ENCODE data around the gene PTPRN2. TPM values are rescaled to one million over a fixed set of nuclear protein-coding genes. Genes with fewer than 3 reads are reported as not detected.

The PTPRN2 gene
- total RNA-seq, 4 donors from 2014 or later = 6.6 to 10.7 (median 8.2) TPM

GRCh38 chr7:158373476-158374133 lies 214.0 kb downstream of the PTPRN2 start:
- no peak for DNase-seq (ENCODE audit: low spot score in 2 of 2)
- Histone ChIP-seq H3K27me3 (no peaks in the 10 kb centered on the region), H3K4me1 (no peaks in the 10 kb centered on the region), H3K9me3 (peaks cover 0 to 14% (median 0%) of the 10 kb centered on the region in 4 donors), H3K27ac (no peak overlapping the region), H3K4me3 (no peak overlapping the region), H3K36me3 (no peaks in the 10 kb centered on the region)
- WGBS, 2 donors = 57 to 65% methylated on average over 18 of the region's 18 CpGs
- no peak for TF ChIP-seq POLR2A (IDR thresholded peaks at IDR 0.05)
- no peak for TF ChIP-seq EP300 (IDR thresholded peaks at IDR 0.05)
- TF ChIP-seq CTCF (IDR thresholded peaks at IDR 0.05) = no peak

DNA sequence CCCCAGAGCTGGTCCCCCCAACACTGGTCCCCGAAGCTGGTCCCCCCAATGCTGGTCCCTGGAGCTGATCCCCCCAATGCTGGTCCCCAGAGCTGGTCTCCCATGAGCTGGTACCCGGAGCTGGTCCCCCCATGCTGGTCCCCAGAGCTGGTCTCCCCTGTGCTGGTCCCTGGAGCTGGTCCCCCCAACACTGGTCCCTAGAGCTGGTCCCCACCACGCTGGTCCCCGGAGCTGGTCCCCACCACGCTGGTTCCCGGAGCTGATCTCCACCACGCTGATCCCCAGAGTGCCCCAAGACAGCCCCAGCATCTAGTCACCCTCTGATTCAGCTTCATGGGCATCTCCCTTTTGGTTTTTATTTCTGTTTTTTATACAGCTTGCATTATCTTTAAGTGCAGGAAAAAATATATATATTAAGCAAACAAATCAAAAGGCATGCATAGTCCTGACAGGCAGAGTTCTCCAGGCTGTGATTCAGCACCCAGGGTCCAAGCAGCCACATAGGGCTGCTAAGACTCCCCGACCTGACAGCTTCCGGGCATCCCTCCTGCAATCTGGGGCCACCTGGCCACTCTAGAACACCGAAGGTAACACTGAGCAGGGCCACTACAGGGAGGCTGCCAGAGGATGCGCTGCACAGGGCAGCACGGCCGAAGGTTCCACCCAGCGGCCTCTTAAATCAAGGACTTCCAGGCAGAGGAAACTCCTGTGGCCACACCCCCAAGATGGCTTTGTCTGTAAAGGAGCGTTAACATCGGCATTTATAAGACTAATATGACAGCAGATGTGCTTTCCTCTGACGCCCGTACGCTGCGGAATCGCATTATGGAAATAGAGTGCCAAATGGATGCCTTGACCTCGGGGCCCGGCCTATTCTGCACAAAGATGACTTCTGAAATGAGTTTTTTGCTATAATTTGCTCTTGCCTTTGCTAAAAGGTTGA lies 215.0 kb downstream of the PTPRN2 start:
- DNase-seq (ENCODE audit: low spot score in 2 of 2) = no peak
- Histone ChIP-seq H3K36me3 (no peaks in the 10 kb centered on the region), H3K4me3 (no peak overlapping the region), H3K4me1 (no peaks in the 10 kb centered on the region), H3K9me3 (peaks cover 0 to 14% (median 0%) of the 10 kb centered on the region in 4 donors), H3K27ac (no peak overlapping the region), H3K27me3 (no peaks in the 10 kb centered on the region)
- TF ChIP-seq POLR2A (IDR thresholded peaks at IDR 0.05) = no peak
- TF ChIP-seq CTCF (IDR thresholded peaks at IDR 0.05) = no peak
- no peak for TF ChIP-seq EP300 (IDR thresholded peaks at IDR 0.05)
- 79 to 83% methylated on average over 20 of the region's 23 CpGs for WGBS, 2 donors

GRCh38 chr7:158371856-158372255 lies 215.8 kb downstream of the PTPRN2 start:
- H3K4me3 ChIP-seq = no peak overlapping the region
- DNase-seq (ENCODE audit: low spot score in 2 of 2) = no peak
- no peaks in the 10 kb centered on the region for H3K27me3 ChIP-seq
- no peaks in the 10 kb centered on the region for H3K4me1 ChIP-seq
- TF ChIP-seq POLR2A (IDR thresholded peaks at IDR 0.05) = no peak
- no peak for TF ChIP-seq CTCF (IDR thresholded peaks at IDR 0.05)
- TF ChIP-seq EP300 (IDR thresholded peaks at IDR 0.05) = no peak
- H3K9me3 ChIP-seq = peaks cover 0 to 14% (median 0%) of the 10 kb centered on the region in 4 donors
- 80 to 90% methylated on average over 10 to 17 of the region's 17 CpGs for WGBS, 2 donors
- no peaks in the 10 kb centered on the region for H3K36me3 ChIP-seq
- H3K27ac ChIP-seq = no peak overlapping the region

GRCh38 chr7:158369866-158370265 lies 217.8 kb downstream of the PTPRN2 start:
- 87 to 90% methylated on average over 16 of the region's 16 CpGs for WGBS, 2 donors

More at GRCh38 chr7:158369866-158370265, 217.8 kb downstream of the PTPRN2 start:
- no peak for DNase-seq (ENCODE audit: low spot score in 2 of 2)
- Histone ChIP-seq H3K4me1 (no peaks in the 10 kb centered on the region), H3K36me3 (no peaks in the 10 kb centered on the region), H3K27ac (no peak overlapping the region), H3K4me3 (no peak overlapping the region), H3K9me3 (no peaks in the 10 kb centered on the region), H3K27me3 (no peaks in the 10 kb centered on the region)
- no peak for TF ChIP-seq POLR2A (IDR thresholded peaks at IDR 0.05)
- no peak for TF ChIP-seq EP300 (IDR thresholded peaks at IDR 0.05)
- no peak for TF ChIP-seq CTCF (IDR thresholded peaks at IDR 0.05)
